ENCODE results near the gene CMTM4. TPM values are rescaled to one million over a fixed set of nuclear protein-coding genes. Genes with fewer than 3 reads are reported as not detected.
"Not testable (repeated sequence)": the region's sequence is repeated elsewhere in the genome, so short reads cannot be mapped to it uniquely, and the experiment has no call there.

Gene CMTM4
- total RNA-seq, 4 donors from 2014 or later: 170 to 246 (median 201) TPM

GRCh38 chr16:66617010-66617434, 79.5 kb downstream of the CMTM4 start:
- Histone ChIP-seq H3K36me3 (peaks cover 27 to 44% of the 10 kb centered on the region in 2 donors), H3K9me3 (no peaks in the 10 kb centered on the region), H3K4me3 (replicated peaks in 1 of 3) (no peak overlapping the region), H3K27me3 (no peaks in the 10 kb centered on the region), H3K27ac (no peak overlapping the region), H3K4me1 (peaks cover 6 to 25% of the 10 kb centered on the region in 2 donors)
- no peak for DNase-seq
- intact Hi-C loops (cut with DNase I): no loop called here
- WGBS, 2 donors: 78 to 79% methylated on average over 2 of the region's 2 CpGs
- TF ChIP-seq POLR2A (IDR thresholded peaks at IDR 0.05) (no peak), CTCF (IDR thresholded peaks at IDR 0.05) (no peak)

- no peak for DNase-seq
- Histone ChIP-seq H3K4me1 (peaks cover 6 to 25% of the 10 kb centered on the region in 2 donors), H3K4me3 (replicated peaks in 1 of 3) (no peak overlapping the region), H3K27me3 (no peaks in the 10 kb centered on the region), H3K36me3 (peaks cover 27 to 39% of the 10 kb centered on the region in 2 donors), H3K27ac (no peak overlapping the region), H3K9me3 (no peaks in the 10 kb centered on the region)
- intact Hi-C loops (cut with DNase I): no loop called here
- TF ChIP-seq POLR2A (IDR thresholded peaks at IDR 0.05): no peak
- no peak for TF ChIP-seq CTCF (IDR thresholded peaks at IDR 0.05)
- WGBS, 2 donors: 76 to 82% methylated on average over 9 of the region's 9 CpGs
Measured at GRCh38 chr16:66616592-66616991, 80.0 kb downstream of the CMTM4 start.

GRCh38 chr16:66616169-66616568, 80.4 kb downstream of the CMTM4 start:
- Histone ChIP-seq H3K4me3 (replicated peaks in 1 of 3) (no peak overlapping the region), H3K9me3 (no peaks in the 10 kb centered on the region), H3K27ac (no peak overlapping the region), H3K36me3 (peaks cover 22 to 35% of the 10 kb centered on the region in 2 donors), H3K4me1 (peaks cover 6 to 25% of the 10 kb centered on the region in 2 donors), H3K27me3 (no peaks in the 10 kb centered on the region)
- WGBS, 2 donors: 92 to 96% methylated on average over 4 of the region's 4 CpGs
- TF ChIP-seq POLR2A (IDR thresholded peaks at IDR 0.05) (no peak), CTCF (IDR thresholded peaks at IDR 0.05) (no peak)
- intact Hi-C loops (cut with DNase I): no loop called here
- no peak for DNase-seq

- 85 to 87% methylated on average over 12 of the region's 12 CpGs for WGBS, 2 donors
- Histone ChIP-seq H3K36me3 (peaks cover 14 to 21% of the 10 kb centered on the region in 2 donors), H3K27ac (no peak overlapping the region), H3K27me3 (no peaks in the 10 kb centered on the region), H3K4me3 (replicated peaks in 1 of 3) (no peak overlapping the region), H3K4me1 (peaks cover 6 to 28% of the 10 kb centered on the region in 2 donors), H3K9me3 (no peaks in the 10 kb centered on the region)
- DNase-seq: no peak
- TF ChIP-seq POLR2A (IDR thresholded peaks at IDR 0.05) (no peak), CTCF (IDR thresholded peaks at IDR 0.05) (no peak)
- intact Hi-C loops (cut with DNase I): no loop called here
Measured at GRCh38 chr16:66614161-66614802, 82.3 kb downstream of the CMTM4 start.

GRCh38 chr16:66612422-66612821, 84.1 kb downstream of the CMTM4 start:
- no peaks in the 10 kb centered on the region for H3K27me3 ChIP-seq
- intact Hi-C loops (cut with DNase I): no loop called here
- DNase-seq: no peak
- peaks cover 4 to 24% of the 10 kb centered on the region in 2 donors for H3K4me1 ChIP-seq
- H3K9me3 ChIP-seq: no peaks in the 10 kb centered on the region
- peaks cover 14 to 21% of the 10 kb centered on the region in 2 donors for H3K36me3 ChIP-seq
- no peak for TF ChIP-seq POLR2A (IDR thresholded peaks at IDR 0.05)
- TF ChIP-seq CTCF (IDR thresholded peaks at IDR 0.05): no peak
- no peak overlapping the region for H3K27ac ChIP-seq
- WGBS, 2 donors: 88 to 92% methylated on average over 14 of the region's 14 CpGs
- no peak overlapping the region for H3K4me3 ChIP-seq (replicated peaks in 1 of 3)

- H3K4me3 ChIP-seq (replicated peaks in 1 of 3); H3K27me3 ChIP-seq; H3K27ac ChIP-seq; H3K9me3 ChIP-seq; DNase-seq; intact Hi-C loops (cut with DNase I): not testable (repeated sequence)
- WGBS, 2 donors: 95 to 97% methylated on average over 8 of the region's 8 CpGs
- H3K4me1 ChIP-seq: peaks cover 4 to 19% of the 10 kb centered on the region in 2 donors
- peaks cover 14 to 21% of the 10 kb centered on the region in 2 donors for H3K36me3 ChIP-seq
Measured at GRCh38 chr16:66611911-66612310, 84.6 kb downstream of the CMTM4 start.
